Thyroid gland (tissue), 4 donors: ENCODE data around the gene C11orf71. TPM values are rescaled to one million over a fixed set of nuclear protein-coding genes. Genes with fewer than 3 reads are reported as not detected.

Experiments used
- DNase-seq, 2 donors: peaks; one replicate each; pipeline ENCODE4 v3.0.0-alpha.2; 2019
- H3K27ac ChIP-seq, 3 donors: fragments of 200-600 bp; sonication (generic); 1 replicate in 2 of 3; 2 replicates in 1 of 3; pipeline ENCODE4 v1.5.1; 2016 to 2019; ENCODE audit warnings: mild to moderate bottlenecking in 1 of 3, moderate library complexity in 1 of 3
- H3K27me3 ChIP-seq: fragments of 200-600 bp; sonication (generic); one replicate; pipeline ENCODE4 v1.5.1; 2019
- H3K36me3 ChIP-seq, 2 donors: fragments of 200-600 bp; sonication (generic); one replicate each; pipeline ENCODE4 v1.5.1; 2016 to 2019
- H3K4me1 ChIP-seq, 2 donors: fragments of 200-600 bp; sonication (generic); one replicate each; pipeline ENCODE4 v1.5.1; 2017 to 2019
- H3K4me3 ChIP-seq, 3 donors: fragments of 200-600 bp; sonication (generic); replicated peaks in 1 of 3; 1 replicate in 2 of 3; 2 replicates in 1 of 3; pipeline ENCODE4 v1.5.1; 2016; ENCODE audit warnings: mild to moderate bottlenecking in 1 of 3
- H3K9me3 ChIP-seq: fragments of 200-600 bp; sonication (generic); one replicate; pipeline ENCODE4 v1.5.1; 2017
- POLR2A ChIP-seq, 2 donors: fragments of 450-650 bp; IDR thresholded peaks; one replicate each; pipeline ENCODE4 v1.6.1; 2017; ENCODE audit warnings: antibody characterized with exemption in 2 of 2, mild to moderate bottlenecking in 2 of 2, moderate library complexity in 1 of 2
- WGBS, 2 donors: methylation state at CpG; one replicate each; pipeline ENCODE4 v1.1.5; 2017; 5-methylcytosine and 5-hydroxymethylcytosine counted together
- intact Hi-C: fragments of 100-400 bp; cut with DNase I; formaldehyde crosslinking; loops from one replicate; pipeline ENCODE4 v1.15.1; 2023
- total RNA-seq, 4 donors: library from RNA; depleted of rRNA; stranded (reverse); fragments of >200 nt; gene quantifications; one replicate each; pipeline ENCODE4 v1.2.3, GENCODE V29; 2016
- TF ChIP-seq, protein P1 (sequence below), 6 experiments: fragments of 200-600 bp in 3 of 6; fragments of 450-650 bp in 3 of 6; sonication (generic) in 3 of 6; IDR thresholded peaks; one replicate each; pipeline ENCODE4 v1.5.1; 2016 to 2019; ENCODE audit warnings: antibody characterized with exemption in 6 of 6, mild to moderate bottlenecking in 2 of 6, inconsistent platforms in 1 of 6, moderate library complexity in 1 of 6

Gene C11orf71
- total RNA-seq, 4 donors from 2014 or later: 13.6 to 19.7 (median 16.2) TPM

DNA sequence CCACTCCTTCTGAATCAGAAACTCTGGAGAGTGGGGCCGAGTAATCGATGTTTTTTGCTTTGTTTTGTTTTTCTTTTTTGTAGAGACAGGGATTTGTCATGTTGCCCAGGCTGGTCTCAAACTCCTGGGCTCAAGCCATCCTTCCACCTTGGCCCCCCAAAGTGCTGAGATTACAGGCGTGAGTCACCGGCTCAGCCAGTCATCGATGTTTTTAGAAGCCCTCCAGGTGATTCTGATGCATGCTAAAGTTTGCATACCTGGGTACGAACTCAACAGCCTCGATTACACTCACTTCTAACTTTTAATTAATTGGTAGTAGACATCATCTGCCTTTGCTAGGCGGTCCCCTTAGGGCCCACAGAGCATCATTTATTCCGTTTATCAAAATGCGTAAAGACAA lies 50.3 kb downstream of the C11orf71 start:
- DNase-seq: no peak
- Histone ChIP-seq H3K4me3 (no peak overlapping the region), H3K36me3 (no peaks in the 10 kb centered on the region), H3K9me3 (no peaks in the 10 kb centered on the region), H3K27ac (no peak overlapping the region), H3K4me1 (no peaks in the 10 kb centered on the region), H3K27me3 (no peaks in the 10 kb centered on the region)
- 65 to 68% methylated on average over 10 of the region's 10 CpGs for WGBS, 2 donors
- TF ChIP-seq POLR2A (IDR thresholded peaks at IDR 0.05): no peak
- TF ChIP-seq, protein P1, sequence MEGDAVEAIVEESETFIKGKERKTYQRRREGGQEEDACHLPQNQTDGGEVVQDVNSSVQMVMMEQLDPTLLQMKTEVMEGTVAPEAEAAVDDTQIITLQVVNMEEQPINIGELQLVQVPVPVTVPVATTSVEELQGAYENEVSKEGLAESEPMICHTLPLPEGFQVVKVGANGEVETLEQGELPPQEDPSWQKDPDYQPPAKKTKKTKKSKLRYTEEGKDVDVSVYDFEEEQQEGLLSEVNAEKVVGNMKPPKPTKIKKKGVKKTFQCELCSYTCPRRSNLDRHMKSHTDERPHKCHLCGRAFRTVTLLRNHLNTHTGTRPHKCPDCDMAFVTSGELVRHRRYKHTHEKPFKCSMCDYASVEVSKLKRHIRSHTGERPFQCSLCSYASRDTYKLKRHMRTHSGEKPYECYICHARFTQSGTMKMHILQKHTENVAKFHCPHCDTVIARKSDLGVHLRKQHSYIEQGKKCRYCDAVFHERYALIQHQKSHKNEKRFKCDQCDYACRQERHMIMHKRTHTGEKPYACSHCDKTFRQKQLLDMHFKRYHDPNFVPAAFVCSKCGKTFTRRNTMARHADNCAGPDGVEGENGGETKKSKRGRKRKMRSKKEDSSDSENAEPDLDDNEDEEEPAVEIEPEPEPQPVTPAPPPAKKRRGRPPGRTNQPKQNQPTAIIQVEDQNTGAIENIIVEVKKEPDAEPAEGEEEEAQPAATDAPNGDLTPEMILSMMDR (IDR thresholded peaks at IDR 0.05): no peak
- intact Hi-C loops: no loop called here

Other genes starting within 250 kb of the C11orf71 start
- gene NNMT, start 104.1 kb downstream of the C11orf71 start, total RNA-seq: 100 to 1,000 TPM in 3 of 4 donors, 10 to 100 TPM in 1; 78.1 to 459 (median 185) TPM
- gene RBM7, start 155 bp upstream of the C11orf71 start, total RNA-seq: 10 to 100 TPM; 20.8 to 30.1 (median 23.7) TPM
- gene REXO2, start 39.0 kb upstream of the C11orf71 start, total RNA-seq: 100 to 1,000 TPM in 1 of 4 donors, 10 to 100 TPM in 3; 49.0 to 105 (median 63.0) TPM
- gene NXPE1, start 159.4 kb upstream of the C11orf71 start, total RNA-seq: not detected
- not detected for gene NXPE4, start 195.3 kb upstream of the C11orf71 start, total RNA-seq